ENCODE results near the gene CDK8.

DNA sequence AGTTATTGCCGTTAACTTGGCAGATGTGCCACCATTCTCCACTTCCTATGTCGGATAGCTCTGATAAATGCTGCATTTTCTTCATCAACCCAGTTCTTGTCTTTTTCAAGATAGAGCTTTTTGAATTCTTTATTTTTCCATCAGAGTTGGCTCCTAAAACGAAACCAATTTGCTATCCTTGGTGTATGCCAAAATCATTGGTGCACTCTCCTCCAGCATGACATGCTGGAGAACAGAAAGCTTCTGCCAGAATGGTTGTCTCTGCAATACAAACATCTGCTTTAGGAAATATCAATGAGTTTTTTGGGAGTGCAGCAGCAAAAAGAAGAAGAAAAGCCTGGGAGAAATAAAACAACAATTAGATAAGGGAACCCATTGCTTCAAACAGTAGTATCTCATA lies 124.2 kb downstream of the CDK8 start:
- TF ChIP-seq EZH2 (IDR thresholded peaks at IDR 0.05; ENCODE audit: low read depth, unreplicated experiment) (no peak), POLR2AphosphoS5 (IDR thresholded peaks at IDR 0.05; ENCODE audit: low read depth) (no peak), CREB1 (CRISPR knock-in tag; IDR thresholded peaks at IDR 0.05; ENCODE audit: low read depth) (no peak), STAT1 (IDR thresholded peaks at IDR 0.05; ENCODE audit: unreplicated experiment) (no peak), EZH2phosphoT487 (IDR thresholded peaks at IDR 0.05; ENCODE audit: unreplicated experiment) (no peak)
- TF ChIP-seq, protein P1, sequence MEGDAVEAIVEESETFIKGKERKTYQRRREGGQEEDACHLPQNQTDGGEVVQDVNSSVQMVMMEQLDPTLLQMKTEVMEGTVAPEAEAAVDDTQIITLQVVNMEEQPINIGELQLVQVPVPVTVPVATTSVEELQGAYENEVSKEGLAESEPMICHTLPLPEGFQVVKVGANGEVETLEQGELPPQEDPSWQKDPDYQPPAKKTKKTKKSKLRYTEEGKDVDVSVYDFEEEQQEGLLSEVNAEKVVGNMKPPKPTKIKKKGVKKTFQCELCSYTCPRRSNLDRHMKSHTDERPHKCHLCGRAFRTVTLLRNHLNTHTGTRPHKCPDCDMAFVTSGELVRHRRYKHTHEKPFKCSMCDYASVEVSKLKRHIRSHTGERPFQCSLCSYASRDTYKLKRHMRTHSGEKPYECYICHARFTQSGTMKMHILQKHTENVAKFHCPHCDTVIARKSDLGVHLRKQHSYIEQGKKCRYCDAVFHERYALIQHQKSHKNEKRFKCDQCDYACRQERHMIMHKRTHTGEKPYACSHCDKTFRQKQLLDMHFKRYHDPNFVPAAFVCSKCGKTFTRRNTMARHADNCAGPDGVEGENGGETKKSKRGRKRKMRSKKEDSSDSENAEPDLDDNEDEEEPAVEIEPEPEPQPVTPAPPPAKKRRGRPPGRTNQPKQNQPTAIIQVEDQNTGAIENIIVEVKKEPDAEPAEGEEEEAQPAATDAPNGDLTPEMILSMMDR (conservative IDR thresholded peaks at IDR 0.05; ENCODE audit: low read depth in 2 of 2) = no peak
- TF ChIP-seq, protein P2, sequence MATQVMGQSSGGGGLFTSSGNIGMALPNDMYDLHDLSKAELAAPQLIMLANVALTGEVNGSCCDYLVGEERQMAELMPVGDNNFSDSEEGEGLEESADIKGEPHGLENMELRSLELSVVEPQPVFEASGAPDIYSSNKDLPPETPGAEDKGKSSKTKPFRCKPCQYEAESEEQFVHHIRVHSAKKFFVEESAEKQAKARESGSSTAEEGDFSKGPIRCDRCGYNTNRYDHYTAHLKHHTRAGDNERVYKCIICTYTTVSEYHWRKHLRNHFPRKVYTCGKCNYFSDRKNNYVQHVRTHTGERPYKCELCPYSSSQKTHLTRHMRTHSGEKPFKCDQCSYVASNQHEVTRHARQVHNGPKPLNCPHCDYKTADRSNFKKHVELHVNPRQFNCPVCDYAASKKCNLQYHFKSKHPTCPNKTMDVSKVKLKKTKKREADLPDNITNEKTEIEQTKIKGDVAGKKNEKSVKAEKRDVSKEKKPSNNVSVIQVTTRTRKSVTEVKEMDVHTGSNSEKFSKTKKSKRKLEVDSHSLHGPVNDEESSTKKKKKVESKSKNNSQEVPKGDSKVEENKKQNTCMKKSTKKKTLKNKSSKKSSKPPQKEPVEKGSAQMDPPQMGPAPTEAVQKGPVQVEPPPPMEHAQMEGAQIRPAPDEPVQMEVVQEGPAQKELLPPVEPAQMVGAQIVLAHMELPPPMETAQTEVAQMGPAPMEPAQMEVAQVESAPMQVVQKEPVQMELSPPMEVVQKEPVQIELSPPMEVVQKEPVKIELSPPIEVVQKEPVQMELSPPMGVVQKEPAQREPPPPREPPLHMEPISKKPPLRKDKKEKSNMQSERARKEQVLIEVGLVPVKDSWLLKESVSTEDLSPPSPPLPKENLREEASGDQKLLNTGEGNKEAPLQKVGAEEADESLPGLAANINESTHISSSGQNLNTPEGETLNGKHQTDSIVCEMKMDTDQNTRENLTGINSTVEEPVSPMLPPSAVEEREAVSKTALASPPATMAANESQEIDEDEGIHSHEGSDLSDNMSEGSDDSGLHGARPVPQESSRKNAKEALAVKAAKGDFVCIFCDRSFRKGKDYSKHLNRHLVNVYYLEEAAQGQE (IDR thresholded peaks at IDR 0.05; ENCODE audit: unreplicated experiment) = no peak

Measured in GM23338 (cell line).